Measurements from ENCODE around the gene SORT1.
"Not testable (repeated sequence)": the region's sequence is repeated elsewhere in the genome, so short reads cannot be mapped to it uniquely, and the experiment has no call there.

The SORT1 gene

GRCh38 chr1:109307274-109308021 lies 90.3 kb downstream of the SORT1 start:
- no peak overlapping the region for H3K4me3 ChIP-seq (ENCODE audit: low read depth, low read length)
- DNase-seq (ENCODE audit: low read depth, low spot score), result no peak
- ChIA-PET POLR2A (no interaction called here), CTCF (interaction anchor here (0.8 to 2.0 kb wide), 6 partner anchors 10 to 91 kb away, joined by 3 to 6 read pairs (median 4); no protein-coding TSS in a partner anchor)
- no peak for TF ChIP-seq CTCF (IDR thresholded peaks at IDR 0.05; ENCODE audit: insufficient read depth, low read length, missing control alignments)

- POLR2A ChIA-PET, result no interaction called here
- CTCF ChIA-PET, result interaction anchor here (1.0 to 2.0 kb wide), 6 partner anchors 9 to 92 kb away, joined by 3 to 6 read pairs (median 4); no protein-coding TSS in a partner anchor
- DNase-seq (ENCODE audit: low read depth, low spot score), result no peak
- H3K4me3 ChIP-seq (ENCODE audit: low read depth, low read length), result no peak within 1 kb of the TSS
- no peak for TF ChIP-seq CTCF (IDR thresholded peaks at IDR 0.05; ENCODE audit: insufficient read depth, low read length, missing control alignments)
Measured at GRCh38 chr1:109306832-109307273, 90.9 kb downstream of the SORT1 start, which contains the start of gene MYBPHL. TSS of gene MYBPHL (minus strand) at chr1:109307011. CDS start at chr1:109306991, 20 bp downstream.

- H3K4me3 ChIP-seq (ENCODE audit: low read depth, low read length); DNase-seq (ENCODE audit: low read depth, low spot score); POLR2A ChIA-PET: not testable (repeated sequence)
- CTCF ChIA-PET, result interaction anchor here (1.2 to 1.5 kb wide), 4 partner anchors 10 to 42 kb away, joined by 3 to 6 read pairs (median 4); no protein-coding TSS in a partner anchor
Measured at GRCh38 chr1:109305991-109306390, 91.7 kb downstream of the SORT1 start.

- CTCF ChIA-PET, result interaction anchor here (0.9 to 1.5 kb wide), 4 partner anchors 15 to 97 kb away, joined by 3 to 5 read pairs (median 4); no protein-coding TSS in a partner anchor
- no peak for TF ChIP-seq CTCF (IDR thresholded peaks at IDR 0.05; ENCODE audit: insufficient read depth, low read length, missing control alignments)
- POLR2A ChIA-PET, result no interaction called here
- no peak overlapping the region for H3K4me3 ChIP-seq (ENCODE audit: low read depth, low read length)
- no peak for DNase-seq (ENCODE audit: low read depth, low spot score)
Measured at GRCh38 chr1:109304226-109304920, 93.3 kb downstream of the SORT1 start.

DNA sequence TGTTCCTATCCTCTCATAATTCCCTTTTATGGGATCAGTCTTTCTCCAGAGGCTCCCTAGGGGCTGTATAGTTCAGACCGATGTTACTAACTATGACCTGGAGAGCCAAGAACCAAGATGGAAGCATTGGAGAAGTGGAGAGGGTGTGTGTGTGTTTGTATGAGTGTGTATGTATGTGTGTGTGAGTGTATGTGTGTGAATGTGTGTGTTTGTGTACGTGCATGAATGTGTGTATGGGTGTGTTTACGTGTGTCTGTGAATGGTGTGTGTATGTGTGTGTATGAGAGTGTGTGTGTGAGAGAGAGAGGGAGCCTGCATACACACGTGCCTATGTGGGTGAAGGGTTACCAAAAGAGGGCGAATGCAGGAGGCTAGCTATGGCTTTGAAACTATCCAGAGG lies 95.8 kb downstream of the SORT1 start:
- no peak for TF ChIP-seq CTCF (IDR thresholded peaks at IDR 0.05; ENCODE audit: insufficient read depth, low read length, missing control alignments)
- no peak for DNase-seq (ENCODE audit: low read depth, low spot score)
- no peak overlapping the region for H3K4me3 ChIP-seq (ENCODE audit: low read depth, low read length)
- ChIA-PET POLR2A (no interaction called here), CTCF (interaction anchor here (0.6 kb wide), 1 partner anchor 230 kb away, joined by 3 read pairs; no protein-coding TSS in a partner anchor)

DNA sequence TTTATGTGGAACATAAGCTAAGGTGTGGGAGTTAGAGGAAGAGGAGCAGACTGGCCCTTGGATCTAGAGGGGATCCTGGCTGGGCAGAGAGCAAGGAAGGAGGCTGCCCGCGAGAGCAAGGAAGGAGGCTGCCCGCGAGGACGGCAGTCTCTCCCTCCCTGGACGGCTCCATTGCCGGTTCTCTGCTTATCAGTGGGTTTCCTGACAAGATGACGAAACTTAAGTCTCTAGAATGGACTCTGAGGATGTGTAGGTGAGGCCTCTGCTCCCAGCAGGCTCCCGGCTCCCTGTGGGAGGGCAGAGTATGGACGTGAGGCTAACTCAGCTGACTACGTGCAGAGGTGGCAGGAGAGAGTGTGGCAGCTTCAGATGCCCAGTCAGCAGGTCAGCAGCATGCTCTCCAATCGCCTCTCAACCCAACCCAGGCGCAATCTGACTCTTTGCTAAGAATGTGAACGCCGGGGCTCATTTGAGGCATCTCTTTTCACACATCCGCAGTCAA lies 97.0 kb downstream of the SORT1 start:
- H3K4me3 ChIP-seq (ENCODE audit: low read depth, low read length), result no peak overlapping the region
- CTCF ChIA-PET, result no interaction called here
- no peak for TF ChIP-seq CTCF (IDR thresholded peaks at IDR 0.05; ENCODE audit: insufficient read depth, low read length, missing control alignments)
- POLR2A ChIA-PET, result no interaction called here
- no peak for DNase-seq (ENCODE audit: low read depth, low spot score)
